H1 (cell line): Measurements from ENCODE around the gene DGKD. TPM values are rescaled to one million over a fixed set of nuclear protein-coding genes. Genes with fewer than 3 reads are reported as not detected.

ENCODE experiments used
- CTCF ChIA-PET: fragments of 300-600 bp; sonication (Branson Sonifier 250); formaldehyde crosslinking; loops from one replicate; lab custom pipeline; 2021; ENCODE audit not compliant: partially characterized antibody; lab: Charles Lee
- POLR2A ChIA-PET: fragments of 300-600 bp; sonication (Branson Sonifier 250); formaldehyde crosslinking; loops from one replicate; lab custom pipeline; 2021; ENCODE audit warnings: inconsistent platforms; ENCODE audit not compliant: partially characterized antibody; lab: Charles Lee
- DNase-seq, 2 experiments: peaks; one replicate each; pipeline versions ENCODE4 v3.0.0 to v3.0.0-alpha.2; 2010 to 2022; ENCODE audit warnings: low spot score in 2 of 2, low read depth in 1 of 2, mixed read lengths in 1 of 2
- FAIRE-seq: peaks from 2 replicates; lab custom pipeline; 2011; peaks lifted over from hg19 to GRCh38; lab: Jason Lieb, UNC
- H2AFZ ChIP-seq: 2 replicates; pipeline ENCODE4 v1.8.1; 2012; ENCODE audit warnings: low read length, inconsistent platforms
- H2AK5ac ChIP-seq: 2 replicates; pipeline ENCODE4 v1.6.1; 2013; ENCODE audit warnings: low read depth, low read length
- H2BK120ac ChIP-seq: replicated peaks from 2 replicates; pipeline ENCODE3; 2013; ENCODE audit warnings: low read depth, low read length, inconsistent platforms
- H2BK12ac ChIP-seq: 2 replicates; pipeline ENCODE4 v1.6.1; 2013; ENCODE audit warnings: low read depth, low read length
- H2BK15ac ChIP-seq: 2 replicates; pipeline ENCODE4 v1.6.1; 2013; ENCODE audit warnings: low read length
- H2BK20ac ChIP-seq: 2 replicates; pipeline ENCODE4 v1.6.1; 2013; ENCODE audit warnings: low read length
- H2BK5ac ChIP-seq: 2 replicates; pipeline ENCODE4 v1.6.1; 2013; ENCODE audit warnings: low read depth, low read length
- H3K14ac ChIP-seq: 2 replicates; pipeline ENCODE4 v1.6.1; 2013; ENCODE audit warnings: inconsistent platforms; ENCODE audit not compliant: insufficient read length
- H3K18ac ChIP-seq: 2 replicates; pipeline ENCODE4 v1.6.1; 2013; ENCODE audit warnings: low read length; ENCODE audit errors: extremely low read depth
- H3K23ac ChIP-seq: 2 replicates; pipeline ENCODE4 v1.6.1; 2013; ENCODE audit warnings: inconsistent platforms; ENCODE audit not compliant: insufficient read length
- H3K23me2 ChIP-seq: 2 replicates; pipeline ENCODE4 v1.6.1; 2013; ENCODE audit warnings: low read depth, low read length
- H3K27ac ChIP-seq: 2 replicates; pipeline ENCODE4 v1.6.1; 2011; ENCODE audit warnings: low read depth, low read length, inconsistent platforms
- H3K27me3 ChIP-seq, 4 experiments: replicated peaks in 1 of 4; 1 replicate in 1 of 4; 2 replicates in 3 of 4; pipeline versions ENCODE4 v1.6.1 to v1.8.1; 2011 to 2013; ENCODE audit warnings: low read length in 3 of 4, mild to moderate bottlenecking in 3 of 4, inconsistent platforms in 2 of 4, mixed read lengths in 2 of 4, moderate library complexity in 1 of 4; ENCODE audit not compliant: control insufficient read depth in 3 of 4, insufficient read depth in 3 of 4; ENCODE audit errors: extremely low read depth in 1 of 4
- H3K36me3 ChIP-seq, 4 experiments: 2 replicates each; pipeline versions ENCODE4 v1.6.1 to v1.8.1; 2011 to 2013; ENCODE audit warnings: mild to moderate bottlenecking in 4 of 4, low read length in 3 of 4, moderate library complexity in 2 of 4, control low read depth in 1 of 4, inconsistent platforms in 1 of 4; ENCODE audit not compliant: insufficient read depth in 4 of 4, control insufficient read depth in 2 of 4
- H3K4ac ChIP-seq: replicated peaks from 2 replicates; pipeline ENCODE3; 2013; ENCODE audit warnings: low read length, low read depth, mixed read lengths, inconsistent platforms; ENCODE audit not compliant: insufficient read length
- H3K4me1 ChIP-seq, 4 experiments: replicated peaks in 1 of 4; 1 replicate in 1 of 4; 2 replicates in 3 of 4; pipeline versions ENCODE4 v1.6.1 to v1.8.1; 2011 to 2013; ENCODE audit warnings: low read length in 3 of 4, inconsistent platforms in 2 of 4, mixed read lengths in 1 of 4; ENCODE audit not compliant: insufficient read depth in 4 of 4, control insufficient read depth in 3 of 4
- H3K4me2 ChIP-seq, 2 experiments: 2 replicates each; pipeline versions ENCODE4 v1.6.1 to v1.8.1; 2011 to 2013; ENCODE audit warnings: low read depth in 2 of 2, low read length in 2 of 2, control low read depth in 1 of 2, inconsistent platforms in 1 of 2, mild to moderate bottlenecking in 1 of 2; ENCODE audit not compliant: insufficient read depth in 1 of 2
- H3K4me3 ChIP-seq, 4 experiments: fragments of 200-600, 300-600 bp in 1 of 4; sonication (generic), shearing (Covaris generic), sonication (Bioruptor Twin) in 1 of 4; 2 replicates each; pipeline versions ENCODE4 v1.5.1 to v1.8.1; 2011 to 2016; ENCODE audit warnings: low read length in 4 of 4, low read depth in 3 of 4, control low read depth in 2 of 4, inconsistent platforms in 2 of 4, mild to moderate bottlenecking in 2 of 4, mixed read lengths in 1 of 4, moderate library complexity in 1 of 4; ENCODE audit not compliant: insufficient read depth in 2 of 4; ENCODE audit errors: extremely low read depth in 1 of 4
- H3K56ac ChIP-seq: replicated peaks from 2 replicates; pipeline ENCODE3; 2013; ENCODE audit warnings: low read depth, mild to moderate bottlenecking, mixed read lengths, low read length, inconsistent platforms; ENCODE audit not compliant: insufficient read length
- H3K79me1 ChIP-seq: 2 replicates; pipeline ENCODE4 v1.6.1; 2013; ENCODE audit warnings: low read depth, low read length, control low read depth
- H3K79me2 ChIP-seq, 2 experiments: 2 replicates each; pipeline versions ENCODE4 v1.6.1 to v1.8.1; 2012 to 2013; ENCODE audit warnings: low read length in 2 of 2, mild to moderate bottlenecking in 2 of 2, inconsistent platforms in 1 of 2; ENCODE audit not compliant: insufficient read depth in 2 of 2, control insufficient read depth in 1 of 2
- H3K9ac ChIP-seq, 4 experiments: replicated peaks in 1 of 4; 1 replicate in 1 of 4; 2 replicates in 3 of 4; pipeline versions ENCODE4 v1.6.1 to v1.8.1; 2011 to 2013; ENCODE audit warnings: low read depth in 3 of 4, low read length in 3 of 4, control low read depth in 2 of 4, mild to moderate bottlenecking in 2 of 4, moderate library complexity in 2 of 4, inconsistent platforms in 1 of 4; ENCODE audit errors: extremely low read depth in 1 of 4
- H3K9me3 ChIP-seq, 2 experiments: 2 replicates each; pipeline versions ENCODE4 v1.6.1 to v1.8.1; 2012 to 2013; ENCODE audit warnings: mild to moderate bottlenecking in 2 of 2, moderate library complexity in 2 of 2, control low read depth in 1 of 2, inconsistent platforms in 1 of 2, low read depth in 1 of 2, low read length in 1 of 2, mixed read lengths in 1 of 2; ENCODE audit not compliant: insufficient read depth in 2 of 2
- H4K20me1 ChIP-seq, 2 experiments: replicated peaks in 1 of 2; 2 replicates each; pipeline versions ENCODE3 to v1.8.1; 2011 to 2013; ENCODE audit warnings: inconsistent platforms in 2 of 2, low read length in 2 of 2, mild to moderate bottlenecking in 1 of 2; ENCODE audit not compliant: insufficient read depth in 2 of 2, control insufficient read depth in 1 of 2
- H4K5ac ChIP-seq: 2 replicates; pipeline ENCODE4 v1.6.1; 2013; ENCODE audit warnings: low read length, low read depth, mixed read lengths, inconsistent platforms; ENCODE audit not compliant: insufficient read length
- H4K8ac ChIP-seq: 2 replicates; pipeline ENCODE4 v1.8.0; 2013; ENCODE audit warnings: mild to moderate bottlenecking, moderate library complexity, low read length, inconsistent platforms; ENCODE audit not compliant: insufficient read depth; ENCODE audit errors: extremely low read depth
- H4K91ac ChIP-seq: replicated peaks from 2 replicates; pipeline ENCODE3; 2013; ENCODE audit warnings: low read length, mixed read lengths, inconsistent platforms; ENCODE audit not compliant: insufficient read length
- ATF2 ChIP-seq: IDR thresholded peaks from 2 replicates; pipeline ENCODE4 v1.6.1; 2012; ENCODE audit warnings: low read length, inconsistent platforms
- BACH1 ChIP-seq: IDR thresholded peaks from 2 replicates; pipeline ENCODE4 v1.6.1; 2012; ENCODE audit warnings: low read length, improper control_type of control experiment
- EZH2 ChIP-seq: fragments of 200-600 bp; sonication (generic); IDR thresholded peaks from 2 replicates; pipeline ENCODE4 v1.7.1; 2012; ENCODE audit warnings: low read depth, mild to moderate bottlenecking, moderate library complexity, low read length, inconsistent platforms; ENCODE audit not compliant: severe bottlenecking
- JUND ChIP-seq: IDR thresholded peaks from 2 replicates; pipeline ENCODE4 v1.6.1; 2011; ENCODE audit warnings: mild to moderate bottlenecking, improper control_type of control experiment, low read length
- RAD21 ChIP-seq, 2 experiments: IDR thresholded peaks in 1 of 2; conservative IDR thresholded peaks in 1 of 2; 2 replicates each; pipeline ENCODE4 v1.6.1; 2011; ENCODE audit warnings: low read depth in 2 of 2, low read length in 2 of 2, improper control_type of control experiment in 1 of 2, inconsistent platforms in 1 of 2, mild to moderate bottlenecking in 1 of 2, moderate library complexity in 1 of 2
- RNF2 ChIP-seq: fragments of 200-900, 300-1000 bp; sonication (generic); IDR thresholded peaks from 2 replicates; pipeline ENCODE4 v1.7.1; 2016; ENCODE audit warnings: borderline replicate concordance, low read depth, mild to moderate bottlenecking, antibody characterized with exemption, low read length; ENCODE audit not compliant: poor library complexity, severe bottlenecking; ENCODE audit errors: missing control alignments
- SAP30 ChIP-seq: fragments of 300-600 bp; sonication (generic); IDR thresholded peaks from 2 replicates; pipeline ENCODE4 v1.7.1; 2012; ENCODE audit warnings: low read length, moderate library complexity, mild to moderate bottlenecking, inconsistent platforms; ENCODE audit not compliant: insufficient read depth, insufficient replicate concordance
- SIRT6 ChIP-seq: IDR thresholded peaks from one replicate; pipeline ENCODE4 v1.7.1; 2012; ENCODE audit warnings: low read length, inconsistent platforms
- WGBS, 2 experiments: shearing (Covaris generic) in 1 of 2; methylation state at CpG; one replicate each; pipeline versions ENCODE4 v1.1.6 to v1.1.7; 2013 to 2015; ENCODE audit warnings: low lambda C conversion rate in 2 of 2, mixed read lengths in 2 of 2, inconsistent platforms in 1 of 2, low coverage in 1 of 2, missing lambda C conversion rate in 1 of 2; ENCODE audit not compliant: insufficient replicate concordance in 2 of 2, insufficient coverage in 1 of 2, insufficient read length in 1 of 2; ENCODE audit errors: extremely low coverage in 1 of 2, missing lambda C conversion rate in 1 of 2; 5-methylcytosine and 5-hydroxymethylcytosine counted together
- polyA plus RNA-seq, 7 experiments: library from polyadenylated mRNA; depleted of rRNA in 3 of 7; stranded (reverse) in 5 of 7; unstranded in 2 of 7; fragments of >200 nt in 5 of 7; fragments of 200-250 nt in 2 of 7; gene quantifications; 1 replicate in 5 of 7; 2 replicates in 1 of 7; 4 replicates in 1 of 7; pipeline versions ENCODE4 v1.2.1 to v1.2.3, GENCODE V29; 2011 to 2013; ENCODE audit warnings: missing spikeins in 2 of 7, mixed read lengths in 2 of 7
- total RNA-seq: library from RNA; stranded (reverse); fragmentation: NEBNext Ultra II Directional; extraction: Animal tissue kit (Norgen Biotek cat#: 25700); gene quantifications from 2 replicates; pipeline ENCODE4 v1.2.1, GENCODE V29; 2021
- TF ChIP-seq, protein P1 (sequence below): IDR thresholded peaks from 2 replicates; pipeline ENCODE4 v1.6.1; 2011; ENCODE audit warnings: low read length, improper control_type of control experiment

The DGKD gene
- total and polyA plus RNA-seq, 2 of the 8 experiments (the other 6 are each of a cell fraction or from before 2014, with no cell fraction given), result 7.7 to 30.9 TPM

GRCh38 chr2:233354500-233354924 is 218 bp downstream of the DGKD start:
- CTCF ChIA-PET, result interaction anchor here (1.2 to 1.9 kb wide), 4 partner anchors 12 to 26 kb away, joined by 3 to 8 read pairs (median 4); no protein-coding TSS in a partner anchor
- TF ChIP-seq RNF2 (no peak), JUND (no peak), SIRT6 (no peak), BACH1 (no peak), ATF2 (no peak), SAP30 (no peak), RAD21 (IDR thresholded peaks at IDR 0.05 in 1 of 2, conservative IDR thresholded peaks at IDR 0.05 in 1 of 2; ENCODE audit: low read depth in 2 of 2, low read length in 2 of 2) (no peak), EZH2 (no peak)
- TF ChIP-seq, protein P1, sequence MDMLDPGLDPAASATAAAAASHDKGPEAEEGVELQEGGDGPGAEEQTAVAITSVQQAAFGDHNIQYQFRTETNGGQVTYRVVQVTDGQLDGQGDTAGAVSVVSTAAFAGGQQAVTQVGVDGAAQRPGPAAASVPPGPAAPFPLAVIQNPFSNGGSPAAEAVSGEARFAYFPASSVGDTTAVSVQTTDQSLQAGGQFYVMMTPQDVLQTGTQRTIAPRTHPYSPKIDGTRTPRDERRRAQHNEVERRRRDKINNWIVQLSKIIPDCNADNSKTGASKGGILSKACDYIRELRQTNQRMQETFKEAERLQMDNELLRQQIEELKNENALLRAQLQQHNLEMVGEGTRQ, result no peak

More at GRCh38 chr2:233354500-233354924, 218 bp downstream of the DGKD start:
- Histone ChIP-seq H3K79me2 (peaks cover 0 to 26% of the 10 kb centered on the region in 2 experiments; a peak in 2 of 4 replicates), H3K9me3 (peaks cover 0 to 7% of the 10 kb centered on the region in 2 experiments; a peak in 1 of 4 replicates), H3K36me3 (no peaks in the 10 kb centered on the region), H3K18ac (no peak overlapping the region), H4K8ac (0 out of 2 replicates have a peak overlapping the region, but pooled peaks have one; percentile 40), H2BK12ac (no peak overlapping the region), H3K27me3 (peaks cover 0 to 28% (median 15%) of the 10 kb centered on the region in 4 experiments; a peak in 5 of 7 replicates), H3K4me2 (peak overlapping the region; percentile 82 to 83; a peak in 2 of 4 replicates), H2BK5ac (no peak overlapping the region), H3K56ac (no peak overlapping the region), H2BK20ac (no peak overlapping the region), H3K23me2 (peaks cover 11% of the 10 kb centered on the region), H2BK15ac (no peak overlapping the region), H4K20me1 (peaks cover 8 to 15% of the 10 kb centered on the region in 2 experiments), H4K91ac (no peak overlapping the region), H2BK120ac (no peak overlapping the region), H3K4ac (no peak overlapping the region), H2AK5ac (no peak overlapping the region), H3K23ac (no peak overlapping the region), H3K27ac (no peak overlapping the region; the same call in 1 of the 2 replicates), H3K4me3 (peak overlapping the region; percentile 53 to 90 (median 72); a peak in 7 of 8 replicates), H3K4me1 (peaks cover 0 to 5% (median 4%) of the 10 kb centered on the region in 4 experiments; a peak in 4 of 7 replicates), H4K5ac (no peak overlapping the region), H3K79me1 (peaks cover 3% of the 10 kb centered on the region; the same call in 1 of the 2 replicates), H2AFZ (no peak overlapping the region), H3K9ac (peak overlapping the region in 3 of 4 experiments; percentile 45 to 90 (median 62); a peak in 4 of 7 replicates), H3K14ac (no peak overlapping the region)
- POLR2A ChIA-PET, result no interaction called here
- DNase-seq (no peak), FAIRE-seq (no peak)
- 1% methylated on average over 32 of the region's 77 CpGs; no CpG with 5 or more reads in 1 of the 2 experiments for WGBS, 2 experiments
